ENCODE results near the gene LPAR3. TPM values are rescaled to one million over a fixed set of nuclear protein-coding genes. Genes with fewer than 3 reads are reported as not detected.

The LPAR3 gene
- polyA plus RNA-seq, 2 of the 4 experiments (the other 2 are of a cell fraction): 0.01 to 0.08 TPM

DNA sequence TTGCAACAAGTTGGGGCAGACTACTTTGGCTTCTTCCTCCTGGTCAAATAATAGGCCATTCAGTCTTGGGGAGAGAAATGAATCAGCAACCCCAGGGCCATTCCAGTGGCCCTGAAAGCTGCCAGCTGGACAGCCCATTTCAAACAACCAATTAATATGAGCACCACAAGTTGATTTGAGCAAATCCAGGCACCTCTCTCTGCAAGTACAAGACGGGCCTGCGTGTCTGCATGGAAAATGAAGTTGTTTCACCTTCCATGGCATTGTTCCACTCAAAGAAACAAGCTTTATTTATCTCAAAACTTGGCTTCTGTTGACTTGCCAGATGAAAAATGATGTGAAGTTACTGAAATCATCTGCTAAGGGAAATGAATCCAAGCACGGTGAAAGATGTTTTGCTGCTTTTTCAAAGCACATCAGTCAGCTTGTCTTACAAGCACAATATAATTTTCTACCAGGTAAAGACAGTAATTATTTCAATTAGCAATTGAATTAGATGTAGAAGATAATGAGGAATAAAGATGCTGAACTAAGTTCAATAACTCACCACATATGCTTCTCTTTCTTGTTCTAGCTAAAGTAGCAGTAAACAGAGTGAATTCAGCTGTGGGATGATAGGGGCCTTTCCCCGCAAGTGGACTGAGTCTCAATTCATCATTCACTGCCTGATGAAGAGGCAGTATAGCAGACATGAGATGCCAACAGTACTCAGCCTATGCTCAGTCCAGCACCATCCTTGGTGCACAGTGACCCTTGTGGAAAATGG is 107.6 kb downstream of the LPAR3 start:
- FAIRE-seq: no peak
- ChIA-PET CTCF (interaction anchor here (1.2 kb wide), 1 partner anchor 13 kb away, joined by 4 read pairs; no protein-coding TSS in a partner anchor), POLR2A (no interaction called here)
- Histone ChIP-seq H3K4me2 (no peak overlapping the region), H3K27ac (no peak overlapping the region), H3K9me3 (no peaks in the 10 kb centered on the region), H3K4me1 (no peaks in the 10 kb centered on the region), H3K4me3 (no peak overlapping the region)
- no peak for DNase-seq (ENCODE audit: low read depth in 1 of 2, low spot score in 1 of 2)
- ATAC-seq: no peak
- no peak for TF ChIP-seq BHLHE40 (IDR thresholded peaks at IDR 0.05; ENCODE audit: low read depth, low read length)
- TF ChIP-seq, protein P1, sequence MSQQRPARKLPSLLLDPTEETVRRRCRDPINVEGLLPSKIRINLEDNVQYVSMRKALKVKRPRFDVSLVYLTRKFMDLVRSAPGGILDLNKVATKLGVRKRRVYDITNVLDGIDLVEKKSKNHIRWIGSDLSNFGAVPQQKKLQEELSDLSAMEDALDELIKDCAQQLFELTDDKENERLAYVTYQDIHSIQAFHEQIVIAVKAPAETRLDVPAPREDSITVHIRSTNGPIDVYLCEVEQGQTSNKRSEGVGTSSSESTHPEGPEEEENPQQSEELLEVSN (IDR thresholded peaks at IDR 0.05; ENCODE audit: borderline replicate concordance, low read depth): no peak
- no peak for TF ChIP-seq ZC3H11A (IDR thresholded peaks at IDR 0.05)
- no peak for TF ChIP-seq MAX (IDR thresholded peaks at IDR 0.05)
- TF ChIP-seq CBX2 (IDR thresholded peaks at IDR 0.05; ENCODE audit: borderline replicate concordance, low read depth): no peak
- no peak for TF ChIP-seq KDM5A (IDR thresholded peaks at IDR 0.05)
- no peak for TF ChIP-seq NFE2L2 (conservative IDR thresholded peaks at IDR 0.05; ENCODE audit: low read length)
- 71% methylated on average over 4 of the region's 4 CpGs for WGBS (ENCODE audit: missing lambda C conversion rate)

DNA sequence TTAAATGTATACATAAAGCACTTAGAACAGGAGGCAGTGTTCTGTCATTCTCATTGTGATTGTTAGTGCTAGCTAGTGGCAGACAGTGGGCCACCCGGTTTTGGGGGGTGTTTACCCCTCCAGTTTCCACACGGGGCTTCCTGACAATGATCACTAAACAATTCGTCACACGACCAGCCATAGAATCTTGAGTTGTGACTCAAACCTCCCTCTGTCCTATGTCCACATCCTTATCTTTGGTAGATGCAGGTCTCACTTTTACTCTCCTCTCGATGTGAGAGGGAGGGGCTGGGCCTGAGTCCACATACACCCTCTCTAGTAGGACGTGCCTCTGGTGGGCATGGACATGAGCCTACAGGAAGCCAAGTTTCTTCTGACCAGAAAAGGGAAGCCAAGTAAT is 110.1 kb downstream of the LPAR3 start:
- Histone ChIP-seq H3K4me2 (no peak overlapping the region), H3K4me3 (no peak overlapping the region), H3K9me3 (no peaks in the 10 kb centered on the region), H3K27ac (no peak overlapping the region), H3K4me1 (no peaks in the 10 kb centered on the region)
- ATAC-seq (no peak), DNase-seq (ENCODE audit: low read depth in 1 of 2, low spot score in 1 of 2) (no peak), FAIRE-seq (no peak)
- CTCF ChIA-PET: interaction anchor here (0.6 to 1.7 kb wide), 24 partner anchors 10 to 905 kb away, joined by 3 to 20 read pairs (median 4); partner anchors contain the start of gene LPAR3
- TF ChIP-seq MYC (IDR thresholded peaks at IDR 0.05; ENCODE audit: borderline replicate concordance, low read length) (no peak), RNF2 (IDR thresholded peaks at IDR 0.05; ENCODE audit: borderline replicate concordance, low read depth) (no peak), PHF8 (IDR thresholded peaks at IDR 0.05; ENCODE audit: borderline replicate concordance, low read depth) (no peak), RFX5 (IDR thresholded peaks at IDR 0.05) (no peak), NFE2L2 (conservative IDR thresholded peaks at IDR 0.05; ENCODE audit: low read length) (no peak), TFCP2L1 (CRISPR knock-in tag; IDR thresholded peaks at IDR 0.05) (no peak), MAZ (IDR thresholded peaks at IDR 0.05; ENCODE audit: borderline replicate concordance, low read depth, low read length) (no peak), NPAS2 (CRISPR knock-in tag; IDR thresholded peaks at IDR 0.05; ENCODE audit: borderline replicate concordance) (no peak), JUNB (IDR thresholded peaks at IDR 0.05) (no peak), HOXB13 (CRISPR knock-in tag; IDR thresholded peaks at IDR 0.05; ENCODE audit: low read depth) (no peak), ZNF302 (CRISPR knock-in tag; IDR thresholded peaks at IDR 0.05) (no peak), HOXA7 (CRISPR knock-in tag; IDR thresholded peaks at IDR 0.05) (no peak), HEYL (CRISPR knock-in tag; IDR thresholded peaks at IDR 0.05) (no peak), ELK1 (IDR thresholded peaks at IDR 0.05; ENCODE audit: low read depth, low read length) (no peak), EHMT2 (IDR thresholded peaks at IDR 0.05; ENCODE audit: low read depth) (no peak), BCL3 (IDR thresholded peaks at IDR 0.05) (no peak), CTCF (IDR thresholded peaks at IDR 0.05) (no peak; the same call in 2 of the 3 replicates)
- TF ChIP-seq, protein P1 (IDR thresholded peaks at IDR 0.05; ENCODE audit: borderline replicate concordance, low read depth): no peak
- 42% methylated on average over 6 of the region's 6 CpGs for whole genome bisulfite sequencing (ENCODE audit: missing lambda C conversion rate)
- POLR2A ChIA-PET: no interaction called here
